GM19395 (cell line): ENCODE measurements around the gene MAU2.
A peak's percentile ranks its signal among the peaks of the same experiment; 100 is the strongest.

ENCODE experiments used
- ATAC-seq: cut with Tn5 transposase; IDR thresholded peaks from one replicate; pipeline ENCODE4 v1.9.1; 2021; ENCODE audit warnings: mild to moderate bottlenecking, moderate library complexity; ENCODE audit not compliant: unreplicated experiment

The MAU2 gene

GRCh38 chr19:19305066-19305465 lies 15.6 kb upstream of the MAU2 start:
- ATAC-seq = no peak

GRCh38 chr19:19305696-19306095 lies 14.9 kb upstream of the MAU2 start:
- no peak for ATAC-seq

- ATAC-seq = no peak
These were observed 14.4 kb upstream of the MAU2 start for GRCh38 chr19:19306191-19306590.

GRCh38 chr19:19308373-19308772 lies 12.3 kb upstream of the MAU2 start:
- ATAC-seq = no peak

GRCh38 chr19:19315444-19315843 lies 5.2 kb upstream of the MAU2 start:
- no peak for ATAC-seq

GRCh38 chr19:19316082-19316481 lies 4.5 kb upstream of the MAU2 start:
- ATAC-seq = no peak

- peak; percentile 15 for ATAC-seq
These were observed 783 bp upstream of the MAU2 start for GRCh38 chr19:19319732-19320360.

GRCh38 chr19:19321141-19321577 lies 530 bp downstream of the MAU2 start:
- no peak for ATAC-seq

GRCh38 chr19:19324059-19324770 lies 3.6 kb downstream of the MAU2 start:
- ATAC-seq = no peak

GRCh38 chr19:19327672-19328071 lies 7.0 kb downstream of the MAU2 start:
- no peak for ATAC-seq

- no peak for ATAC-seq
These were observed 8.5 kb downstream of the MAU2 start for GRCh38 chr19:19329126-19329525.

- no peak for ATAC-seq
These were observed 13.7 kb downstream of the MAU2 start for GRCh38 chr19:19334063-19334988.

GRCh38 chr19:19334989-19335344 lies 14.3 kb downstream of the MAU2 start:
- no peak for ATAC-seq

- ATAC-seq = no peak
These were observed 15.0 kb downstream of the MAU2 start for GRCh38 chr19:19335408-19336158.

GRCh38 chr19:19336597-19336996 lies 16.0 kb downstream of the MAU2 start:
- ATAC-seq = no peak

GRCh38 chr19:19337120-19337519 lies 16.5 kb downstream of the MAU2 start:
- no peak for ATAC-seq

- ATAC-seq = no peak
These were observed 17.5 kb downstream of the MAU2 start for GRCh38 chr19:19338082-19338481.

GRCh38 chr19:19341026-19341425 lies 20.4 kb downstream of the MAU2 start:
- ATAC-seq = no peak

GRCh38 chr19:19342086-19343015 lies 21.7 kb downstream of the MAU2 start:
- ATAC-seq = no peak

GRCh38 chr19:19343016-19343362 lies 22.4 kb downstream of the MAU2 start:
- no peak for ATAC-seq
